WTC11 (cell line): ENCODE results near the gene FRMD6. TPM values are rescaled to one million over a fixed set of nuclear protein-coding genes. Genes with fewer than 3 reads are reported as not detected.

ENCODE experiments used
- ATAC-seq: fragments of 200-7000 bp; cut with Tn5 transposase; 2 replicates; pipeline ENCODE4 v1.10.0; 2021; ENCODE audit warnings: mild to moderate bottlenecking, moderate library complexity
- CTCF ChIA-PET: fragments of 300-600 bp; sonication (Branson Sonifier 250); formaldehyde crosslinking; loops from one replicate; lab custom pipeline; 2021; ENCODE audit warnings: antibody characterized with exemption; lab: Charles Lee
- POLR2A ChIA-PET: fragments of 350-600 bp; sonication (Branson Sonifier 250); formaldehyde crosslinking; loops from one replicate; lab custom pipeline; 2021; ENCODE audit warnings: antibody characterized with exemption; lab: Charles Lee
- DNase-seq: peaks from one replicate; pipeline ENCODE4 v3.0.0; 2021; ENCODE audit warnings: low spot score
- H3K27ac Mint-ChIP-seq: 2 replicates; pipeline ENCODE4 v1.8.0; 2021; ENCODE audit warnings: mixed read lengths
- H3K27me3 Mint-ChIP-seq: 2 replicates; pipeline ENCODE4 v1.8.0; 2021; ENCODE audit warnings: low read depth, mild to moderate bottlenecking, moderate library complexity, mixed read lengths
- H3K36me3 Mint-ChIP-seq: 2 replicates; pipeline ENCODE4 v1.8.0; 2021; ENCODE audit warnings: mixed read lengths
- H3K4me1 Mint-ChIP-seq: 2 replicates; pipeline ENCODE4 v1.8.0; 2022; ENCODE audit warnings: mixed read lengths
- H3K4me3 Mint-ChIP-seq: 2 replicates; pipeline ENCODE4 v1.8.0; 2021; ENCODE audit warnings: mild to moderate bottlenecking, moderate library complexity, mixed read lengths
- H3K9me3 Mint-ChIP-seq: 2 replicates; pipeline ENCODE4 v1.8.0; 2021; ENCODE audit warnings: mixed read lengths
- ATF1 ChIP-seq: sonication (generic); formaldehyde crosslinking; IDR thresholded peaks from 2 replicates; pipeline ENCODE4 v1.8.1; 2023; ENCODE audit warnings: mild to moderate bottlenecking, moderate library complexity, missing genetic modification reagents
- CREM ChIP-seq: sonication (generic); formaldehyde crosslinking; IDR thresholded peaks from 2 replicates; pipeline ENCODE4 v1.8.1; 2022; ENCODE audit warnings: mild to moderate bottlenecking, missing genetic modification reagents, moderate library complexity
- FOXJ3 ChIP-seq: sonication (generic); formaldehyde crosslinking; IDR thresholded peaks from 2 replicates; pipeline ENCODE4 v1.9.0; 2021; ENCODE audit warnings: missing genetic modification reagents, mild to moderate bottlenecking, borderline replicate concordance
- GTF2I ChIP-seq: fragments of 250-450 bp; sonication (Bioruptor Pico); conservative IDR thresholded peaks from 2 replicates; pipeline ENCODE4 v1.4.0; 2021; ENCODE audit warnings: mild to moderate bottlenecking
- IRF2 ChIP-seq: sonication (generic); formaldehyde crosslinking; IDR thresholded peaks from 2 replicates; pipeline ENCODE4 v1.8.0; 2022; ENCODE audit warnings: low read depth, missing genetic modification reagents, borderline replicate concordance
- MYBL2 ChIP-seq: sonication (generic); formaldehyde crosslinking; IDR thresholded peaks from 2 replicates; pipeline ENCODE4 v1.8.1; 2023; ENCODE audit warnings: mild to moderate bottlenecking, moderate library complexity, missing genetic modification reagents
- NFATC4 ChIP-seq: fragments of 250-450 bp; sonication (Bioruptor Pico); IDR thresholded peaks from 2 replicates; pipeline ENCODE4 v1.9.0; 2021; ENCODE audit warnings: mild to moderate bottlenecking
- NR3C1 ChIP-seq: sonication (generic); formaldehyde crosslinking; conservative IDR thresholded peaks from 2 replicates; pipeline ENCODE4 v1.8.1; 2023; ENCODE audit warnings: low read depth, mild to moderate bottlenecking, missing genetic modification reagents
- SOX15 ChIP-seq: fragments of 250-450 bp; sonication (Bioruptor Pico); IDR thresholded peaks from 2 replicates; pipeline ENCODE4 v1.9.0; 2021; ENCODE audit warnings: mild to moderate bottlenecking
- SP1 ChIP-seq: sonication (generic); formaldehyde crosslinking; conservative IDR thresholded peaks from 2 replicates; pipeline ENCODE4 v1.8.1; 2022; ENCODE audit warnings: missing genetic modification reagents
- TCF7 ChIP-seq: sonication (generic); formaldehyde crosslinking; IDR thresholded peaks from 2 replicates; pipeline ENCODE4 v1.8.0; 2022; ENCODE audit warnings: mild to moderate bottlenecking, low read depth, missing genetic modification reagents, moderate library complexity
- TP53 ChIP-seq: sonication (generic); formaldehyde crosslinking; IDR thresholded peaks from 2 replicates; pipeline ENCODE4 v1.8.1; 2023; ENCODE audit warnings: mild to moderate bottlenecking, missing genetic modification reagents
- ZNF121 ChIP-seq: sonication (generic); formaldehyde crosslinking; IDR thresholded peaks from 2 replicates; pipeline ENCODE4 v1.8.0; 2023; ENCODE audit warnings: missing genetic modification reagents
- ZNF219 ChIP-seq: sonication (generic); formaldehyde crosslinking; IDR thresholded peaks from 2 replicates; pipeline ENCODE4 v1.8.0; 2023; ENCODE audit warnings: missing genetic modification reagents, mild to moderate bottlenecking, borderline replicate concordance
- total RNA-seq: library from RNA; stranded (reverse); gene quantifications from 3 replicates; pipeline ENCODE4 v1.2.3, GENCODE V29; 2021
- TF ChIP-seq, protein P1 (sequence below): sonication (generic); formaldehyde crosslinking; IDR thresholded peaks from 2 replicates; pipeline ENCODE4 v1.8.1; 2022; ENCODE audit warnings: missing genetic modification reagents, borderline replicate concordance
- TF ChIP-seq, protein P2 (sequence below): sonication (generic); formaldehyde crosslinking; conservative IDR thresholded peaks from 2 replicates; pipeline ENCODE4 v1.8.1; 2022; ENCODE audit warnings: mild to moderate bottlenecking, missing genetic modification reagents
- TF ChIP-seq, protein P3 (sequence below): fragments of 250-450 bp; sonication (Bioruptor Pico); IDR thresholded peaks from 2 replicates; pipeline ENCODE4 v1.8.0; 2021; ENCODE audit warnings: mild to moderate bottlenecking
- TF ChIP-seq, protein P4 (sequence below): sonication (generic); formaldehyde crosslinking; IDR thresholded peaks from 2 replicates; pipeline ENCODE4 v1.8.1; 2023; ENCODE audit warnings: mild to moderate bottlenecking, missing genetic modification reagents
- TF ChIP-seq, protein P5 (sequence below): sonication (generic); formaldehyde crosslinking; IDR thresholded peaks from 2 replicates; pipeline ENCODE4 v1.8.0; 2023; ENCODE audit warnings: mild to moderate bottlenecking, missing genetic modification reagents

FRMD6 gene
- total RNA-seq, 1 experiment from 2014 or later: 21.8 TPM

DNA sequence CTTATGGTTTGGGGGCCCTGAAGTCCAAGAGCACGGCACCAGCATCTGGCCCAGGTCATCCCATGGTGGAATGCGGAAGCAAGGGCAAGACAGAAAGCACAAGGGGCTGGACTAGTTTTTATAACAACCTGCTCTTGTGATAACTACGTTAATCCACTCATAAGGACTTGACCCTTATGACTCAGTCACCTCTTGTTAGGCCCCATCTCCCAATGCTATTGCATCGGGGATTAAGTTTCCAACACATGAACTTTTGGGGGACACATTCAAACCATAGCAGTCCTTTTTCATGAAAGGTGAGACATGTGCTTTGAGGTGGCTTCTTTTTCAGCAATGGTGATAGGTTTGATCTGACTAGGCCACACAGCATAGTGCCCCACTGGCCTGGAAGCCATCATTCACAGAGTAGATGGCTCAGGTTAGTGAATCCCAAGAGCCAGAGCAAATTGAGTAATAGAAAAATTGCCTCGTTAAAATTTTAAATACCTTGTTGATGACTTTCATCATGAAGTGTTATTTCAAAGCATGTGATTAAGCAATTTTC is 12.1 kb downstream of the FRMD6 start:
- peaks cover 12% of the 10 kb centered on the region for H3K36me3 Mint-ChIP-seq
- H3K4me3 Mint-ChIP-seq: no peak overlapping the region
- ChIA-PET POLR2A (no interaction called here), CTCF (no interaction called here)
- no peaks in the 10 kb centered on the region for H3K27me3 Mint-ChIP-seq
- no peak for TF ChIP-seq TP53 (CRISPR knock-in tag)
- no peak for TF ChIP-seq ZNF121 (CRISPR knock-in tag)
- no peak for TF ChIP-seq GTF2I (CRISPR knock-in tag)
- TF ChIP-seq, protein P1, sequence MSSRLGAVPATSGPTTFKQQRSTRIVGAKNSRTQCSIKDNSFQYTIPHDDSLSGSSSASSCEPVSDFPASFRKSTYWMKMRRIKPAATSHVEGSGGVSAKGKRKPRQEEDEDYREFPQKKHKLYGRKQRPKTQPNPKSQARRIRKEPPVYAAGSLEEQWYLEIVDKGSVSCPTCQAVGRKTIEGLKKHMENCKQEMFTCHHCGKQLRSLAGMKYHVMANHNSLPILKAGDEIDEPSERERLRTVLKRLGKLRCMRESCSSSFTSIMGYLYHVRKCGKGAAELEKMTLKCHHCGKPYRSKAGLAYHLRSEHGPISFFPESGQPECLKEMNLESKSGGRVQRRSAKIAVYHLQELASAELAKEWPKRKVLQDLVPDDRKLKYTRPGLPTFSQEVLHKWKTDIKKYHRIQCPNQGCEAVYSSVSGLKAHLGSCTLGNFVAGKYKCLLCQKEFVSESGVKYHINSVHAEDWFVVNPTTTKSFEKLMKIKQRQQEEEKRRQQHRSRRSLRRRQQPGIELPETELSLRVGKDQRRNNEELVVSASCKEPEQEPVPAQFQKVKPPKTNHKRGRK (CRISPR knock-in tag): no peak
- TF ChIP-seq MYBL2 (CRISPR knock-in tag): no peak
- H3K4me1 Mint-ChIP-seq: peaks cover 19% of the 10 kb centered on the region
- ATAC-seq (no peak), DNase-seq (no peak)
- no peak overlapping the region for H3K27ac Mint-ChIP-seq
- H3K9me3 Mint-ChIP-seq: peaks cover 14% of the 10 kb centered on the region

DNA sequence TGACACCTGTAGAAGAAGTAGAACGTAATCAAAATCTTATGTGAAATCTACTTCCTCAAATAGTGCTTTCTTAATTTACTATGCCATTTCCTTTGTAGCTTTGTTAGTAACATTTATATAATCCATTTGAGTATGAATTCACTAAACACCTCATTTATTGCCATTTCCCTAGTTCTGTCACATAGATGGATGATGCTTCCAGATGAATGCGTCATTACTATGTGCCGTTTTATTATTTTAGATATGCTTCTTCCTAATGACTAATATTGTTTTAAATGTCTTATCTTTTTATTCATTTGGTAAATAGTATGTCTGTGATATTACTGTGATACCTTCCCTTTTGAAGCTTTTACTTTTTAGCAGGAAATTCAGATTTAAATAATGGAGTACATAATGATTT is 14.4 kb downstream of the FRMD6 start:
- no peak for ATAC-seq
- no peak for TF ChIP-seq FOXJ3 (CRISPR knock-in tag)
- TF ChIP-seq SOX15 (CRISPR knock-in tag): no peak
- TF ChIP-seq, protein P2, sequence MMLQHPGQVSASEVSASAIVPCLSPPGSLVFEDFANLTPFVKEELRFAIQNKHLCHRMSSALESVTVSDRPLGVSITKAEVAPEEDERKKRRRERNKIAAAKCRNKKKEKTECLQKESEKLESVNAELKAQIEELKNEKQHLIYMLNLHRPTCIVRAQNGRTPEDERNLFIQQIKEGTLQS (CRISPR knock-in tag): no peak
- TF ChIP-seq, protein P3, sequence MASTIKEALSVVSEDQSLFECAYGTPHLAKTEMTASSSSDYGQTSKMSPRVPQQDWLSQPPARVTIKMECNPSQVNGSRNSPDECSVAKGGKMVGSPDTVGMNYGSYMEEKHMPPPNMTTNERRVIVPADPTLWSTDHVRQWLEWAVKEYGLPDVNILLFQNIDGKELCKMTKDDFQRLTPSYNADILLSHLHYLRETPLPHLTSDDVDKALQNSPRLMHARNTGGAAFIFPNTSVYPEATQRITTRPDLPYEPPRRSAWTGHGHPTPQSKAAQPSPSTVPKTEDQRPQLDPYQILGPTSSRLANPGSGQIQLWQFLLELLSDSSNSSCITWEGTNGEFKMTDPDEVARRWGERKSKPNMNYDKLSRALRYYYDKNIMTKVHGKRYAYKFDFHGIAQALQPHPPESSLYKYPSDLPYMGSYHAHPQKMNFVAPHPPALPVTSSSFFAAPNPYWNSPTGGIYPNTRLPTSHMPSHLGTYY (CRISPR knock-in tag): no peak
- TF ChIP-seq GTF2I (CRISPR knock-in tag): no peak
- TF ChIP-seq CREM (CRISPR knock-in tag): no peak
- no peak for TF ChIP-seq ZNF219
- TF ChIP-seq, protein P4, sequence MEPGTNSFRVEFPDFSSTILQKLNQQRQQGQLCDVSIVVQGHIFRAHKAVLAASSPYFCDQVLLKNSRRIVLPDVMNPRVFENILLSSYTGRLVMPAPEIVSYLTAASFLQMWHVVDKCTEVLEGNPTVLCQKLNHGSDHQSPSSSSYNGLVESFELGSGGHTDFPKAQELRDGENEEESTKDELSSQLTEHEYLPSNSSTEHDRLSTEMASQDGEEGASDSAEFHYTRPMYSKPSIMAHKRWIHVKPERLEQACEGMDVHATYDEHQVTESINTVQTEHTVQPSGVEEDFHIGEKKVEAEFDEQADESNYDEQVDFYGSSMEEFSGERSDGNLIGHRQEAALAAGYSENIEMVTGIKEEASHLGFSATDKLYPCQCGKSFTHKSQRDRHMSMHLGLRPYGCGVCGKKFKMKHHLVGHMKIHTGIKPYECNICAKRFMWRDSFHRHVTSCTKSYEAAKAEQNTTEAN: no peak
- TF ChIP-seq IRF2: no peak
- TF ChIP-seq NR3C1 (CRISPR knock-in tag): no peak
- TF ChIP-seq SP1 (CRISPR knock-in tag): no peak
- no peak for TF ChIP-seq NFATC4
- TF ChIP-seq, all 79 proteins: peak for 0
- H3K9me3 Mint-ChIP-seq: peaks cover 18% of the 10 kb centered on the region
- no peak overlapping the region for H3K4me3 Mint-ChIP-seq
- peaks cover 5% of the 10 kb centered on the region for H3K4me1 Mint-ChIP-seq
- no peak overlapping the region for H3K27ac Mint-ChIP-seq
- CTCF ChIA-PET: no interaction called here
- no peak for DNase-seq
- H3K36me3 Mint-ChIP-seq: peaks cover 12% of the 10 kb centered on the region
- H3K27me3 Mint-ChIP-seq: no peaks in the 10 kb centered on the region
- POLR2A ChIA-PET: no interaction called here

DNA sequence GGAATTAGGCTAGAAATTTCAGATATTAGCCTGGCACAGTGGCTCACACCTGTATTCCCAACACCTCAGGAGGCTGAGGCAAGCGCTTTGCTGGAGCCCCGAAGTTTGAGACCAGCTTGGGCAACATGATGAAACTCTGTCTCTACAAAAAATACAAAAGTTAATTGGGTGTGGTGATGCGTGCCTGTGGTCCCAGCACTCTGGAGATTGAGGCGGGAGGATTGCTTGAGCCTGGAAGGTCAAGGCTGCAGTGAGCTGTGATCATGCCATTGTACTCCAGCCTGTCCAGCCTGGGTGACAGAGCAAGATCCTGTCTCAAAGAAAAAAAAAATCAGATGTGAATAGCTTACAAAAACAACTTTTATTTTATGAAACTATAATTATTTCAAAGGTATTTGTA is 15.1 kb downstream of the FRMD6 start:
- POLR2A ChIA-PET: no interaction called here
- no peak for ATAC-seq

More for the DNA sequence above, 15.1 kb downstream of the FRMD6 start:
- TF ChIP-seq, protein P5, sequence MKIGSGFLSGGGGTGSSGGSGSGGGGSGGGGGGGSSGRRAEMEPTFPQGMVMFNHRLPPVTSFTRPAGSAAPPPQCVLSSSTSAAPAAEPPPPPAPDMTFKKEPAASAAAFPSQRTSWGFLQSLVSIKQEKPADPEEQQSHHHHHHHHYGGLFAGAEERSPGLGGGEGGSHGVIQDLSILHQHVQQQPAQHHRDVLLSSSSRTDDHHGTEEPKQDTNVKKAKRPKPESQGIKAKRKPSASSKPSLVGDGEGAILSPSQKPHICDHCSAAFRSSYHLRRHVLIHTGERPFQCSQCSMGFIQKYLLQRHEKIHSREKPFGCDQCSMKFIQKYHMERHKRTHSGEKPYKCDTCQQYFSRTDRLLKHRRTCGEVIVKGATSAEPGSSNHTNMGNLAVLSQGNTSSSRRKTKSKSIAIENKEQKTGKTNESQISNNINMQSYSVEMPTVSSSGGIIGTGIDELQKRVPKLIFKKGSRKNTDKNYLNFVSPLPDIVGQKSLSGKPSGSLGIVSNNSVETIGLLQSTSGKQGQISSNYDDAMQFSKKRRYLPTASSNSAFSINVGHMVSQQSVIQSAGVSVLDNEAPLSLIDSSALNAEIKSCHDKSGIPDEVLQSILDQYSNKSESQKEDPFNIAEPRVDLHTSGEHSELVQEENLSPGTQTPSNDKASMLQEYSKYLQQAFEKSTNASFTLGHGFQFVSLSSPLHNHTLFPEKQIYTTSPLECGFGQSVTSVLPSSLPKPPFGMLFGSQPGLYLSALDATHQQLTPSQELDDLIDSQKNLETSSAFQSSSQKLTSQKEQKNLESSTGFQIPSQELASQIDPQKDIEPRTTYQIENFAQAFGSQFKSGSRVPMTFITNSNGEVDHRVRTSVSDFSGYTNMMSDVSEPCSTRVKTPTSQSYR (CRISPR knock-in tag): no peak
- TF ChIP-seq TCF7 (CRISPR knock-in tag): no peak
- TF ChIP-seq ATF1 (CRISPR knock-in tag): no peak
- TF ChIP-seq, protein P2 (CRISPR knock-in tag): no peak
- peaks cover 12% of the 10 kb centered on the region for H3K36me3 Mint-ChIP-seq
- DNase-seq: no peak
- no peak overlapping the region for H3K4me3 Mint-ChIP-seq
- H3K4me1 Mint-ChIP-seq: peaks cover 8% of the 10 kb centered on the region
- H3K27me3 Mint-ChIP-seq: no peaks in the 10 kb centered on the region
- H3K9me3 Mint-ChIP-seq: peaks cover 18% of the 10 kb centered on the region
- H3K27ac Mint-ChIP-seq: no peak overlapping the region
- CTCF ChIA-PET: no interaction called here
